Measurements from ENCODE around the gene RNASE4.

GRCh38 chr14:20679907-20680306 lies 4.5 kb upstream of the RNASE4 start:
- TF ChIP-seq CTCF (IDR thresholded peaks at IDR 0.05) (no peak), POLR2A (IDR thresholded peaks at IDR 0.05; ENCODE audit: low read depth) (no peak), POLR2AphosphoS5 (IDR thresholded peaks at IDR 0.05) (no peak), EP300 (IDR thresholded peaks at IDR 0.05) (no peak)

All from esophagus muscularis mucosa (tissue), 4 donors.